ENCODE results near the gene FCF1. TPM values are rescaled to one million over a fixed set of nuclear protein-coding genes. Genes with fewer than 3 reads are reported as not detected.

The FCF1 gene
- total and polyA plus RNA-seq, 2 of the 13 experiments (the other 11 are each of a cell fraction or from before 2014, with no cell fraction given): 31.0 to 44.4 TPM

DNA sequence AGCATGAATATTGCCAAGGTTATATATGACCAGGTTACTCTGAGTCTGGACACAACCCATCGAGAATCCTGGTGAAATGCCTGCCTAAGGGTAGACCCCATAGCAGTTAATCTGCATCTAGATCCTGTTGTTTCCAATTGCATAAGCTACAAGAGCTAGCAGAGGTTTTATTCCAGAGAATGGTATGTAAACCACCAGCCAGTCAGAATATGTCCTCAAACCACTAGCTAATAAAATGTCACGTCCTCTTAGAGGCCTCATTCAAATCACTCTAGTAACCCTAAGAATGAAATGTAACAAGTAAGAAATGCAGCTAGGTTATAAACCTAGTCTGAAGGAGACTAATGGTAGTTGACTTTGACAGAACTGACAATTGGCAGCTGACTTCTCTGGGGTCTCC, 41.2 kb downstream of the FCF1 start:
- ChIA-PET POLR2A (interaction anchor here (1.0 kb wide), 1 partner anchor 9 kb away, joined by 3 read pairs; the partner anchor contains the start of gene YLPM1), CTCF (ENCODE audit: low intra/inter-chr PET ratio, low total read pairs) (no interaction called here)
- Histone ChIP-seq H3K4me1 (ENCODE audit: insufficient read depth, low read length) (peaks cover 4% of the 10 kb centered on the region; the same call in 1 of the 2 replicates), H3K9ac (ENCODE audit: insufficient read depth, low read depth, low read length) (no peak overlapping the region), H2AFZ (ENCODE audit: low read length) (no peak overlapping the region), H3K4me3 (replicated peaks in 1 of 3; ENCODE audit: insufficient read depth in 1 of 3, low read depth in 2 of 3, low read length in 3 of 3) (no peak overlapping the region), H3K36me3 (replicated peaks in 1 of 2; ENCODE audit: control insufficient read depth in 1 of 2, insufficient read depth in 2 of 2, low read length in 2 of 2) (no peaks in the 10 kb centered on the region), H3K27me3 (ENCODE audit: control insufficient read depth in 1 of 2, insufficient read depth in 2 of 2, low read length in 2 of 2) (no peaks in the 10 kb centered on the region), H4K20me1 (ENCODE audit: insufficient read depth, low read length) (no peaks in the 10 kb centered on the region), H3K4me2 (ENCODE audit: low read depth, low read length) (no peak overlapping the region), H3K27ac (ENCODE audit: extremely low read length, insufficient read depth, low read length) (no peak overlapping the region), H3K79me2 (ENCODE audit: insufficient read depth, low read length) (no peaks in the 10 kb centered on the region), H3K9me3 (ENCODE audit: low read length) (peaks cover 5% of the 10 kb centered on the region)
- WGBS (ENCODE audit: low lambda C conversion rate): 0% methylated on average over 2 of the region's 2 CpGs
- no peak for ATAC-seq
- no TSS peak for BruUV-seq (replicated peaks)
- no peak for DNase-seq (ENCODE audit: low spot score)
- no peak for FAIRE-seq
- TF ChIP-seq, protein P1, sequence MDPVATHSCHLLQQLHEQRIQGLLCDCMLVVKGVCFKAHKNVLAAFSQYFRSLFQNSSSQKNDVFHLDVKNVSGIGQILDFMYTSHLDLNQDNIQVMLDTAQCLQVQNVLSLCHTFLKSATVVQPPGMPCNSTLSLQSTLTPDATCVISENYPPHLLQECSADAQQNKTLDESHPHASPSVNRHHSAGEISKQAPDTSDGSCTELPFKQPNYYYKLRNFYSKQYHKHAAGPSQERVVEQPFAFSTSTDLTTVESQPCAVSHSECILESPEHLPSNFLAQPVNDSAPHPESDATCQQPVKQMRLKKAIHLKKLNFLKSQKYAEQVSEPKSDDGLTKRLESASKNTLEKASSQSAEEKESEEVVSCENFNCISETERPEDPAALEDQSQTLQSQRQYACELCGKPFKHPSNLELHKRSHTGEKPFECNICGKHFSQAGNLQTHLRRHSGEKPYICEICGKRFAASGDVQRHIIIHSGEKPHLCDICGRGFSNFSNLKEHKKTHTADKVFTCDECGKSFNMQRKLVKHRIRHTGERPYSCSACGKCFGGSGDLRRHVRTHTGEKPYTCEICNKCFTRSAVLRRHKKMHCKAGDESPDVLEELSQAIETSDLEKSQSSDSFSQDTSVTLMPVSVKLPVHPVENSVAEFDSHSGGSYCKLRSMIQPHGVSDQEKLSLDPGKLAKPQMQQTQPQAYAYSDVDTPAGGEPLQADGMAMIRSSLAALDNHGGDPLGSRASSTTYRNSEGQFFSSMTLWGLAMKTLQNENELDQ (CRISPR knock-in tag; IDR thresholded peaks at IDR 0.05; ENCODE audit: borderline replicate concordance): no peak
- TF ChIP-seq ZNF841 (CRISPR knock-in tag; IDR thresholded peaks at IDR 0.05; ENCODE audit: borderline replicate concordance): no peak
- TF ChIP-seq ZNF160 (CRISPR knock-in tag; IDR thresholded peaks at IDR 0.05): no peak
- TF ChIP-seq HNRNPH1 (optimal IDR thresholded peaks at IDR 0.05; ENCODE audit: low read depth, low read length): no peak
- TF ChIP-seq BCL6 (CRISPR knock-in tag; IDR thresholded peaks at IDR 0.05): no peak
- TF ChIP-seq EHMT2 (IDR thresholded peaks at IDR 0.05; ENCODE audit: borderline replicate concordance, low read depth, low read length): no peak
- TF ChIP-seq, protein P2, sequence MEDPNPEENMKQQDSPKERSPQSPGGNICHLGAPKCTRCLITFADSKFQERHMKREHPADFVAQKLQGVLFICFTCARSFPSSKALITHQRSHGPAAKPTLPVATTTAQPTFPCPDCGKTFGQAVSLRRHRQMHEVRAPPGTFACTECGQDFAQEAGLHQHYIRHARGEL (CRISPR knock-in tag; IDR thresholded peaks at IDR 0.05): no peak
- in situ Hi-C loops (cut with HindIII; ENCODE audit: extremely low pct_ligation_motif_present, low pct_unique_long_range_greater_than_20kb): no loop called here
- intact Hi-C loops (cut with micrococcal nuclease; ENCODE audit: unreplicated experiment): no loop called here
